Heart left ventricle (tissue), 16 donors: ENCODE results near the gene FEM1B. TPM values are rescaled to one million over a fixed set of nuclear protein-coding genes. Genes with fewer than 3 reads are reported as not detected.
A peak's percentile ranks its signal among the peaks of the same experiment; 100 is the strongest.

ENCODE experiments used
- ATAC-seq, 4 donors: fragments of 200-7000 bp; cut with Tn5 transposase; one replicate each; pipeline ENCODE4 v1.9.1; 2020 to 2022; ENCODE audit warnings: moderate library complexity in 4 of 4, mild to moderate bottlenecking in 3 of 4, moderate number of reproducible peaks in 1 of 4
- DNase-seq, 5 donors: peaks; one replicate each; pipeline ENCODE4 v3.0.0-alpha.2; 2020
- H3K27ac ChIP-seq, 12 donors: fragments of 200-600 bp; sonication (generic) in 4 of 12; one replicate each; pipeline versions ENCODE4 v1.5.0 to v1.8.0; 2016 to 2022; ENCODE audit warnings: mild to moderate bottlenecking in 2 of 12
- H3K27me3 ChIP-seq, 9 donors: fragments of 200-600 bp; sonication (generic) in 2 of 9; one replicate each; pipeline versions ENCODE4 v1.5.1 to v1.8.0; 2016 to 2022; ENCODE audit warnings: mild to moderate bottlenecking in 3 of 9
- H3K36me3 ChIP-seq, 9 donors: fragments of 200-600 bp; sonication (generic) in 2 of 9; one replicate each; pipeline versions ENCODE4 v1.5.0 to v1.8.0; 2018 to 2022; ENCODE audit warnings: mild to moderate bottlenecking in 2 of 9
- H3K4me1 ChIP-seq, 12 donors: fragments of 200-600 bp; sonication (generic) in 4 of 12; one replicate each; pipeline versions ENCODE4 v1.5.0 to v1.8.0; 2016 to 2022; ENCODE audit warnings: mild to moderate bottlenecking in 3 of 12
- H3K4me3 ChIP-seq, 12 donors: fragments of 200-600 bp; sonication (generic) in 4 of 12; one replicate each; pipeline versions ENCODE4 v1.5.0 to v1.8.0; 2017 to 2022; ENCODE audit warnings: mild to moderate bottlenecking in 9 of 12, moderate library complexity in 4 of 12
- H3K9me3 ChIP-seq, 12 donors: fragments of 200-600 bp; sonication (generic) in 4 of 12; one replicate each; pipeline versions ENCODE4 v1.5.0 to v1.8.0; 2016 to 2022; ENCODE audit warnings: mild to moderate bottlenecking in 1 of 12
- POLR2A ChIP-seq, 2 donors: fragments of 450-650 bp; IDR thresholded peaks; one replicate each; pipeline ENCODE4 v1.6.1; 2017; ENCODE audit warnings: antibody characterized with exemption in 2 of 2, mild to moderate bottlenecking in 2 of 2, moderate library complexity in 2 of 2
- WGBS, 4 donors: extraction: QIAGEN DNeasy Blood & Tissue Kit in 2 of 4; methylation state at CpG; one replicate each; pipeline versions ENCODE4 v1.1.5 to v1.1.7; 2013 to 2018; 5-methylcytosine and 5-hydroxymethylcytosine counted together
- intact Hi-C, 10 donors: fragments of 100-400 bp; cut with DNase I; formaldehyde crosslinking; loops; one replicate each; pipeline versions ENCODE4 v1.11.1 to v1.14.2; 2022
- polyA plus RNA-seq, 2 donors: library from polyadenylated mRNA; stranded (reverse); fragments of 200-250 nt; gene quantifications; one replicate each; pipeline ENCODE4 v1.2.3, GENCODE V29; 2013
- total RNA-seq, 9 donors: library from RNA; depleted of rRNA in 2 of 9; stranded (reverse); fragments of >200 nt in 2 of 9; fragmentation: NEBNext Ultra II Directional in 3 of 9; extraction: Animal tissue kit (Norgen Biotek cat#: 25700) in 3 of 9; gene quantifications; one replicate each; pipeline versions ENCODE4 v1.1.0 to v1.2.4, GENCODE V29; 2016 to 2023
- TF ChIP-seq, protein P1 (sequence below), 12 donors: fragments of 200-600 bp; sonication (generic) in 4 of 12; IDR thresholded peaks; one replicate each; pipeline versions ENCODE4 v1.5.0 to v1.8.0; 2018 to 2022; ENCODE audit warnings: antibody characterized with exemption in 12 of 12, mild to moderate bottlenecking in 5 of 12
- donor health status: ischemic (EF 13 %, LVEDD 7.1; RV severe dilation, severe dysfunction).
- donor health status: healthy with polysubstance abuse.
- donor health status: DM: no; HTN: yes; CAD: no.
- donor health status: DM: no; HTN: no; CAD: no.
- donor health status: ischemic (EF 25% LVEDD 6.9; RV normal size, moderate dysfunction).
- donor health status: ischemic (EF 25% LVEDD 5.7; RV mildly dilated, moderate dysfunction).
- donor health status: healthy.
- donor health status: DM: yes; HTN: yes; CAD: no.
- donor health status: ischemic (EF 35%, LVEDD 5.7; RV mildly dilated, moderate dysfunction).
- donor health status: nonischemic (EF 11% LVEDD 7.7; RV severe dilation, severe dysfunction).
- donor health status: DM: yes; HTN: yes; CAD: no.
- donor health status: PGD.
- donor health status: ischemic (EF 29% LVEDD 5.4; RV normal size, mild dysfunction).
- donor health status: nonischemic (EF 23%, LVEDD 6.1; RV moderate dilation, normal function).

The FEM1B gene
- total and polyA plus RNA-seq, 11 donors: 9.3 to 94.0 (median 52.7) TPM

DNA sequence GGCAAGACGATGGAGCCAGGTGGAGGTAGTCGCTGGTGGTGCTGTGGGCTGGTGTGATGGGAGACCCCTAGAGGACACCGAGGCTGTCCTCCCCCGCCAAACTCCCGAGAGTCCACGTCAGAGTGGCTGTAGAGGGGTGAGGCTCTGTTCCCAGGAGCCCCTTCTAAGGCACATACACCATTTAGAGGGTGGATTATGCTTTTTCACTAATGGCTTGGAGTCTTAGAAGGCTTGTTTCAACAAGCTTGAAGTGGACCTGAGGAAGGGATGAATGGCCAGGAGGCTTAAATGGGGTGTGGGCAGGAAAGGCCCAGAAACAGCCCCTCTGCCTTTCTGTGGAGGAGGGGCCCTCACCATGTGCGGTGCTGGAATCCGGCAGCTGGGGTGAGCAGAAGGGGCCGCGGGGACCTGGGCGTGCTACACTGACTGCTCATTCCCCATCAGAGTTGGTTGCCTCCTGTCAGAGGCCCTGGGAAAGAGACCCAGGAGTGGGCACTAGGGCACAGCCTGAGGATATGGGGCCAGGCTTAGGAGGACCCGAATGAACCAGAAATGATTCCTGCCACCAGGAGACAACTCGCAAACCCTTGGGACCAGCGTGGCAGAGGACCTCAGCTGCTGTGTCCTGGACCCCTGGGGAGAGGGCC, 66.2 kb downstream of the FEM1B start:
- 92 to 94% (median 93%) methylated on average over 14 of the region's 14 CpGs for WGBS, 4 donors
- TF ChIP-seq, protein P1, sequence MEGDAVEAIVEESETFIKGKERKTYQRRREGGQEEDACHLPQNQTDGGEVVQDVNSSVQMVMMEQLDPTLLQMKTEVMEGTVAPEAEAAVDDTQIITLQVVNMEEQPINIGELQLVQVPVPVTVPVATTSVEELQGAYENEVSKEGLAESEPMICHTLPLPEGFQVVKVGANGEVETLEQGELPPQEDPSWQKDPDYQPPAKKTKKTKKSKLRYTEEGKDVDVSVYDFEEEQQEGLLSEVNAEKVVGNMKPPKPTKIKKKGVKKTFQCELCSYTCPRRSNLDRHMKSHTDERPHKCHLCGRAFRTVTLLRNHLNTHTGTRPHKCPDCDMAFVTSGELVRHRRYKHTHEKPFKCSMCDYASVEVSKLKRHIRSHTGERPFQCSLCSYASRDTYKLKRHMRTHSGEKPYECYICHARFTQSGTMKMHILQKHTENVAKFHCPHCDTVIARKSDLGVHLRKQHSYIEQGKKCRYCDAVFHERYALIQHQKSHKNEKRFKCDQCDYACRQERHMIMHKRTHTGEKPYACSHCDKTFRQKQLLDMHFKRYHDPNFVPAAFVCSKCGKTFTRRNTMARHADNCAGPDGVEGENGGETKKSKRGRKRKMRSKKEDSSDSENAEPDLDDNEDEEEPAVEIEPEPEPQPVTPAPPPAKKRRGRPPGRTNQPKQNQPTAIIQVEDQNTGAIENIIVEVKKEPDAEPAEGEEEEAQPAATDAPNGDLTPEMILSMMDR (IDR thresholded peaks at IDR 0.05): no peak
- no peak for TF ChIP-seq POLR2A (IDR thresholded peaks at IDR 0.05)
- intact Hi-C loops: no loop called here
- Histone ChIP-seq H3K4me3 (no peak overlapping the region), H3K9me3 (no peaks in the 10 kb centered on the region), H3K27ac (no peak overlapping the region), H3K36me3 (peaks cover 0 to 25% (median 0%) of the 10 kb centered on the region in 9 donors), H3K27me3 (no peaks in the 10 kb centered on the region), H3K4me1 (peaks cover 8 to 46% (median 27%) of the 10 kb centered on the region in 12 donors)
- DNase-seq (peak in 1 of 5 donors; percentile 22), ATAC-seq (no peak)

DNA sequence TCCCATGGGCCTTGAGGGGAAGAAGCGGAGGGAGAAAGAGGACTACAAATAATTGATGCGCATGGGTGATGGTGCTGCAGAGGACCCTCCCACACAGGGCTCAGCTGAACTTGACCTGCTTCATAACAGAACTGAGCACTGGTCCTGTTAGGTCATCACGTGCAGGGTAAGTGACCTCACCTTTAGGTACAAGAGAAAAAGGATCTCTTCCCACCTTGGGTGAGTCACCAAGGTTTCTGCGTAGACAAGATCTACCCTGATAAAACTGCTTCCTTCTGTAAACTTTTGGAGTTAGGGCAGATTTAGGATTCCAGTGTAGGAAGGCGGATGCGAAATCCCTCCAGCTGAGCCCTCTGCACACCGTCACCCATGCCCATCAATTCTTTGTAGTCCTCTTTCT, 67.1 kb downstream of the FEM1B start:
- 95 to 97% (median 96%) methylated on average over 7 of the region's 7 CpGs for WGBS, 4 donors
- H3K4me1 ChIP-seq: peaks cover 8 to 46% (median 27%) of the 10 kb centered on the region in 12 donors
- TF ChIP-seq, protein P1 (IDR thresholded peaks at IDR 0.05): no peak
- TF ChIP-seq POLR2A (IDR thresholded peaks at IDR 0.05): no peak
- no peak overlapping the region for H3K4me3 ChIP-seq
- DNase-seq: no peak
- intact Hi-C loops: no loop called here
- ATAC-seq: no peak
- no peaks in the 10 kb centered on the region for H3K9me3 ChIP-seq
- no peak overlapping the region for H3K27ac ChIP-seq
- no peaks in the 10 kb centered on the region for H3K27me3 ChIP-seq
- H3K36me3 ChIP-seq: peaks cover 0 to 26% (median 0%) of the 10 kb centered on the region in 9 donors

Other genes with a start within 250 kb of the FEM1B start
- 10 to 100 TPM; 28.7 to 37.8 (median 30.1) TPM for gene PIAS1, start 223.4 kb upstream of the FEM1B start, total RNA-seq
- 10 to 100 TPM in 1 of 2 donors, 1 to 10 TPM in 1; 6.2 to 11.2 TPM for gene PIAS1, start 223.4 kb upstream of the FEM1B start, polyA plus RNA-seq
- 1 to 10 TPM in 5 of 9 donors, under 1 TPM in 4; 0.21 to 6.6 (median 1.5) TPM for gene CALML4, start 72.4 kb upstream of the FEM1B start, total RNA-seq
- gene CALML4, start 72.4 kb upstream of the FEM1B start, polyA plus RNA-seq: 1 to 10 TPM; 1.2 to 1.6 TPM
- 10 to 100 TPM in 3 of 9 donors, 1 to 10 TPM in 6; 5.6 to 24.1 (median 8.9) TPM for gene CLN6, start 48.0 kb upstream of the FEM1B start, total RNA-seq
- gene CLN6, start 48.0 kb upstream of the FEM1B start, polyA plus RNA-seq: 10 to 100 TPM in 1 of 2 donors, 1 to 10 TPM in 1; 8.6 to 19.0 TPM
- 10 to 100 TPM in 6 of 9 donors, 1 to 10 TPM in 3; 7.8 to 35.5 (median 12.8) TPM for gene ITGA11, start 154.4 kb downstream of the FEM1B start, total RNA-seq
- 1 to 10 TPM; 2.1 to 5.9 TPM for gene ITGA11, start 154.4 kb downstream of the FEM1B start, polyA plus RNA-seq